Type B pancreatic cell (in vitro differentiated cells): Measurements from ENCODE around the gene CENPV. TPM values are rescaled to one million over a fixed set of nuclear protein-coding genes. Genes with fewer than 3 reads are reported as not detected.

Experiments
- DNase-seq: peaks from one replicate; pipeline ENCODE4 v3.0.0; 2021; ENCODE audit warnings: mixed read lengths; ENCODE audit not compliant: unreplicated experiment; ENCODE audit errors: extremely low spot score
- H3K27ac Mint-ChIP-seq: 2 replicates; pipeline ENCODE4 v1.8.0; 2021; ENCODE audit warnings: mild to moderate bottlenecking, mixed read lengths
- H3K27me3 Mint-ChIP-seq: 2 replicates; pipeline ENCODE4 v1.8.0; 2021; ENCODE audit warnings: mixed read lengths
- H3K36me3 Mint-ChIP-seq: 2 replicates; pipeline ENCODE4 v1.8.0; 2021; ENCODE audit warnings: mixed read lengths
- H3K4me1 Mint-ChIP-seq: one replicate; pipeline ENCODE4 v1.8.0; 2021; ENCODE audit warnings: mixed read lengths; ENCODE audit not compliant: unreplicated experiment
- H3K4me3 Mint-ChIP-seq: 2 replicates; pipeline ENCODE4 v1.8.0; 2021; ENCODE audit warnings: mild to moderate bottlenecking, mixed read lengths
- H3K9me3 Mint-ChIP-seq: 2 replicates; pipeline ENCODE4 v1.8.0; 2021; ENCODE audit warnings: mixed read lengths
- CTCF ChIP-seq: fragments of 200-600 bp; sonication (generic); conservative IDR thresholded peaks from 2 replicates; pipeline ENCODE4 v1.5.0; 2021; ENCODE audit warnings: antibody characterized with exemption, mild to moderate bottlenecking
- total RNA-seq: library from RNA; stranded (reverse); gene quantifications from 2 replicates; pipeline ENCODE4 v1.2.1, GENCODE V29; 2021; ENCODE audit warnings: low replicate concordance

The CENPV gene
- total RNA-seq, 1 donor from 2014 or later: 152 TPM

DNA sequence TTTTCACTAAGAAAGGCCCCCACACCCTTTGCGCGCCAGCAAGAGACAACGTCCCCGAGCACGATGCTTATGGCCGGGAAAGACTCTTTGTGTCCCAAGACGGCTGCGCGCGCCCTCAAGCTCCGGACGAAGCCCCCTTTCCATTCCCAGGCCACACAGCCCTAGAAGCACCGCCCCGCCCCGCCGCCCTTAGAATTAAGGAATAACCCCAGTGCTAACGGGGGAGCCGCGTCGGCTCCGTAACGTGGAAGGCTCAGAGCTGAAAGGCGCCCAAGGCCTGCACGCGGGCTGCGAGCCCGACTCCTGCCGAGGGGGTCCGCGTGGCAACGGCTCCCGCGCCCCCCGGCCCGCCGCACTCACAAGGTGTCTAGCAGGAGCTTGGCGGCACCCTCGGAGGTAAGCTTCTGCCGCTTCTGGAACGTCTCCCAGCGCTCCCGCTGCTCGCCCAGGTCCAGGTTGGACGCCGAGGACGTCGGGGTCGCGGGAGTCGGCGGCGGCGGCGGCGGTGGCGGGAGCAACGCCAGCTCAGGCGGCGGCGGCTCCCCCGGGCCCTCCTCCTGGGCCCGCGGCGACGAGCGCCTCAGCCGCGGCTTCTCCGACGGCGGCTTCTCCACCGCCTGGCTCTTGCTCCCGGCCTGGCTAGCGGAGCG, 477 bp downstream of the CENPV start:
- Mint-ChIP-seq H3K4me1 (peaks cover 11% of the 10 kb centered on the region), H3K27ac (peak overlapping the region; percentile 94), H3K36me3 (peaks cover 9% of the 10 kb centered on the region), H3K9me3 (no peaks in the 10 kb centered on the region), H3K27me3 (peaks cover 4% of the 10 kb centered on the region), H3K4me3 (peak overlapping the region; percentile 96)
- no peak for TF ChIP-seq CTCF
- DNase-seq: peak; percentile 74

DNA sequence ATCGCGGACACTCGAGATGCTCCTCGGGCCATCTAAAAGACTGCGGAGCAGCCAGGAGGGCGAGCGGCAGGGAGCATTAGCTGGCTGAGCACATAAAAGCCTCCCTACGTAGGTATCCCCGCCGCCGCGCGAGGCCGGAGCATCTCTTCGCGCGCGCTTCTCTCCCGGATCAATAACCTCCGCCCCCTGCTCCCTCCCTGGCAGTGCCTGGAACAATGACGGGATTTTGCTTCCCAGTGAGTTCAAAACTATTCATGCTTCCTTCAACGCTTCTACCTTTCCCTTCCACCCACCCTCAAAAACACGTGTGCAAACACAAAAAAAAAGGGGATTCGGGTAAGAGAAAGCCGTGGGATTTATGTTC, 984 bp downstream of the CENPV start:
- Mint-ChIP-seq H3K4me3 (peak overlapping the region; percentile 96), H3K36me3 (peaks cover 13% of the 10 kb centered on the region), H3K27ac (peak overlapping the region; percentile 94), H3K9me3 (no peaks in the 10 kb centered on the region), H3K4me1 (peaks cover 11% of the 10 kb centered on the region), H3K27me3 (peaks cover 4% of the 10 kb centered on the region)
- no peak for TF ChIP-seq CTCF
- peak; percentile 76 for DNase-seq

GRCh38 chr17:16351831-16352230, 1.4 kb downstream of the CENPV start:
- peak overlapping the region; percentile 94 for H3K27ac Mint-ChIP-seq
- TF ChIP-seq CTCF: peak; percentile 15
- peaks cover 14% of the 10 kb centered on the region for H3K36me3 Mint-ChIP-seq
- peaks cover 4% of the 10 kb centered on the region for H3K27me3 Mint-ChIP-seq
- no peaks in the 10 kb centered on the region for H3K9me3 Mint-ChIP-seq
- H3K4me1 Mint-ChIP-seq: peaks cover 11% of the 10 kb centered on the region
- H3K4me3 Mint-ChIP-seq: peak overlapping the region; percentile 96
- no peak for DNase-seq

GRCh38 chr17:16349431-16349830, 3.8 kb downstream of the CENPV start:
- H3K27ac Mint-ChIP-seq: no peak overlapping the region
- no peak for DNase-seq
- H3K4me1 Mint-ChIP-seq: peaks cover 11% of the 10 kb centered on the region
- peaks cover 19% of the 10 kb centered on the region for H3K36me3 Mint-ChIP-seq
- H3K27me3 Mint-ChIP-seq: peaks cover 4% of the 10 kb centered on the region
- TF ChIP-seq CTCF: no peak
- H3K9me3 Mint-ChIP-seq: no peaks in the 10 kb centered on the region
- no peak overlapping the region for H3K4me3 Mint-ChIP-seq

DNA sequence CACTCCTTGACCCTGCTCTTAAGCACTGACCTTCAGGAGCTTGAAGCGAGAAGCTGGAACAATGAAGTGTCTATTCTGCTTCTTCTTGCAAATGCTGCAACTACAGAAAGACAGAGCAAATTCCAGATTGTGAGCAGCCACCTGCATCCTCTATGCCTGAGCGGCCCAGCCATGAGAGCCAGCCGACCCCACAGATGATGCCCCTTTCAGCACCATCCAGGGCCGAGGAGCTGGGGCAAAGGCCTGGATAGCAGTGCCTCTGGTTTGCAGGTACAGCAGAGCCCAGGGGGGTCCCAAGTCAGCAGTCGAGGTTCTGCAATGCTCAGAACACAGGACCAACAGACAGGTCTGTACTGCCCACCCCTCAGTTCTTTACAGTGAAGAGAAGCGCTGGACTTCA, 4.7 kb downstream of the CENPV start:
- H3K4me1 Mint-ChIP-seq: peaks cover 7% of the 10 kb centered on the region
- no peak for DNase-seq
- TF ChIP-seq CTCF: no peak
- no peak overlapping the region for H3K4me3 Mint-ChIP-seq
- peaks cover 19% of the 10 kb centered on the region for H3K36me3 Mint-ChIP-seq
- no peak overlapping the region for H3K27ac Mint-ChIP-seq
- H3K27me3 Mint-ChIP-seq: peaks cover 4% of the 10 kb centered on the region
- no peaks in the 10 kb centered on the region for H3K9me3 Mint-ChIP-seq
